Panc1 (cell line): ENCODE results near the gene LMAN1L. TPM values are rescaled to one million over a fixed set of nuclear protein-coding genes. Genes with fewer than 3 reads are reported as not detected.

Experiments
- ATAC-seq: fragments of 200-7000 bp; cut with Tn5 transposase; 2 replicates; pipeline ENCODE4 v1.9.1; 2020; ENCODE audit warnings: mild to moderate bottlenecking, moderate library complexity
- BruUV-seq: library from RNA; stranded (reverse); fragments of 400-500 nt; replicated peaks from 2 replicates; lab custom pipeline; 2021; lab: Mats Ljungman, UMichigan
- CTCF ChIA-PET: fragments of 300-600 bp; sonication (Branson Sonifier 250); formaldehyde crosslinking; loops from one replicate; lab custom pipeline; 2022; ENCODE audit warnings: antibody characterized with exemption; lab: Charles Lee
- POLR2A ChIA-PET: fragments of 300-600 bp; sonication (Branson Sonifier 250); formaldehyde crosslinking; loops from one replicate; lab custom pipeline; 2022; ENCODE audit warnings: antibody characterized with exemption; lab: Charles Lee
- DNase-seq: peaks from one replicate; pipeline ENCODE4 v3.0.0-alpha.2; 2010; ENCODE audit warnings: low read depth, low spot score
- H3K27ac ChIP-seq: 2 replicates; pipeline ENCODE4 v1.5.1; 2011; ENCODE audit warnings: mild to moderate bottlenecking, low read length, inconsistent platforms
- H3K27me3 ChIP-seq: fragments of 200-500 bp; sonication (Bioruptor generic); 2 replicates; pipeline ENCODE4 v1.6.0; 2014; ENCODE audit warnings: low read length, inconsistent platforms; ENCODE audit not compliant: control insufficient read depth, insufficient read depth
- H3K36me3 ChIP-seq: fragments of 200-500 bp; sonication (Bioruptor generic); 2 replicates; pipeline ENCODE4 v1.5.1; 2014; ENCODE audit warnings: inconsistent platforms, mild to moderate bottlenecking, low read length, moderate library complexity; ENCODE audit not compliant: control insufficient read depth, insufficient read depth
- H3K4me1 ChIP-seq: 2 replicates; pipeline ENCODE4 v1.5.1; 2011; ENCODE audit warnings: inconsistent platforms, mild to moderate bottlenecking, low read length, moderate library complexity; ENCODE audit not compliant: control insufficient read depth, insufficient read depth
- H3K4me3 ChIP-seq, 2 experiments: 2 replicates each; pipeline ENCODE4 v1.5.1; 2011 to 2012; ENCODE audit warnings: low read depth in 2 of 2, low read length in 2 of 2, mild to moderate bottlenecking in 2 of 2, inconsistent platforms in 1 of 2, moderate library complexity in 1 of 2
- H3K9me3 ChIP-seq: fragments of 200-500 bp; sonication (Bioruptor generic); 2 replicates; pipeline ENCODE4 v1.5.1; 2014; ENCODE audit warnings: low read depth, mild to moderate bottlenecking, inconsistent platforms, low read length, moderate library complexity; ENCODE audit not compliant: control insufficient read depth, insufficient read depth
- POLR2AphosphoS5 ChIP-seq: IDR thresholded peaks from 2 replicates; pipeline ENCODE4 v1.6.1; 2012; ENCODE audit warnings: mild to moderate bottlenecking, low read depth, low read length, moderate library complexity
- SIN3A ChIP-seq: IDR thresholded peaks from 2 replicates; pipeline ENCODE4 v1.6.1; 2012; ENCODE audit warnings: low read depth, mild to moderate bottlenecking, low read length, moderate library complexity, borderline replicate concordance; ENCODE audit not compliant: insufficient read depth
- TCF7L2 ChIP-seq: IDR thresholded peaks from 2 replicates; pipeline ENCODE4 v1.6.1; 2011; ENCODE audit warnings: mild to moderate bottlenecking, low read depth, low read length, inconsistent platforms
- in situ Hi-C: cut with HindIII; loops from 2 replicates; pipeline ENCODE4 v1.10.0; 2016; ENCODE audit warnings: low sequenced_read_pairs, low pct_unique_long_range_greater_than_20kb
- intact Hi-C: fragments of 100-400 bp; cut with micrococcal nuclease; formaldehyde crosslinking; loops from one replicate; pipeline ENCODE4 v1.10.0; 2022; ENCODE audit not compliant: unreplicated experiment
- total RNA-seq: library from RNA; stranded (reverse); gene quantifications from one replicate; pipeline ENCODE4 v1.2.1, GENCODE V29; 2021; ENCODE audit not compliant: unreplicated experiment
- TF ChIP-seq, protein P1 (sequence below): fragments of 450-650 bp; IDR thresholded peaks from 2 replicates; pipeline ENCODE4 v1.5.1; 2017; ENCODE audit warnings: mild to moderate bottlenecking
- TF ChIP-seq, protein P2 (sequence below), 2 experiments: IDR thresholded peaks; 2 replicates each; pipeline ENCODE4 v1.6.1; 2011 to 2012; ENCODE audit warnings: low read depth in 2 of 2, control low read depth in 1 of 2, low read length in 1 of 2, mild to moderate bottlenecking in 1 of 2, moderate library complexity in 1 of 2; ENCODE audit not compliant: insufficient read depth in 1 of 2

Gene LMAN1L
- total RNA-seq, 1 experiment from 2014 or later: not detected

DNA sequence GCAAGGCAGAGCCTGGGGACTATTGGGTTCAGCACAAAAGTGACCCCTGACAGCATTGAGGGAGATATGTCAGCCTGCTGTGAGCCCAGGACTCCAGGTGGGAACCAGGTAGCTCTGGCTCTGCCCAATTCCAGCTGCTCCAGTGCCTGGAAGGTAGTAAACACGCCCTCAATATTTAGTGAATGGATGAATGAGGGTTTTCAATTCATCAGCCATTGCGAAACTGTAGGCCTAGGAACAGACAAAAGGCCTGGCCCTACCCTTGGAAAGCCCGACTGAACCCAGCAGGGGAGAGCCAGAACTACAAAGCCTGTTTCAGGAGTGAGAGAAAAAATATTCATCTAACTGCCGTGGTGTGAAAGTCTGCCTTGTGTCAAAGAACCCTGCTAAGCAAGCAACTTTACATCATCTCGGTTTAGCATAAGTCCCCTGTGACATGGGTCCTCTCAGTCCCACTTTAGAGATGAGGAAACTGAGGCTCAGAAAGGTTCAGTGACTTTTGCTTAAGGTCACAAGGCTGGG lies 38.8 kb upstream of the LMAN1L start:
- Histone ChIP-seq H3K36me3 (no peaks in the 10 kb centered on the region), H3K9me3 (no peaks in the 10 kb centered on the region), H3K27ac (no peak overlapping the region), H3K27me3 (no peaks in the 10 kb centered on the region), H3K4me3 (no peak overlapping the region), H3K4me1 (peaks cover 9% of the 10 kb centered on the region)
- ChIA-PET CTCF (interaction anchor here (0.6 to 1.4 kb wide), 4 partner anchors 12 to 229 kb away, joined by 4 to 11 read pairs (median 6); no protein-coding TSS in a partner anchor), POLR2A (interaction anchor here (0.6 kb wide), 1 partner anchor 36 kb away, joined by 3 read pairs; no protein-coding TSS in a partner anchor)
- DNase-seq: no peak
- no peak for ATAC-seq
- intact Hi-C loops: loop anchor here (10.0 kb wide), 2 partner anchors 61 to 181 kb away; partner anchors contain the start of gene RPP25
- no TSS peak for BruUV-seq
- in situ Hi-C loops: loop anchor here (25.0 kb wide), 1 partner anchor 136 kb away; no protein-coding TSS in a partner anchor
- TF ChIP-seq POLR2AphosphoS5 (no peak), TCF7L2 (no peak), SIN3A (no peak)
- TF ChIP-seq, protein P1, sequence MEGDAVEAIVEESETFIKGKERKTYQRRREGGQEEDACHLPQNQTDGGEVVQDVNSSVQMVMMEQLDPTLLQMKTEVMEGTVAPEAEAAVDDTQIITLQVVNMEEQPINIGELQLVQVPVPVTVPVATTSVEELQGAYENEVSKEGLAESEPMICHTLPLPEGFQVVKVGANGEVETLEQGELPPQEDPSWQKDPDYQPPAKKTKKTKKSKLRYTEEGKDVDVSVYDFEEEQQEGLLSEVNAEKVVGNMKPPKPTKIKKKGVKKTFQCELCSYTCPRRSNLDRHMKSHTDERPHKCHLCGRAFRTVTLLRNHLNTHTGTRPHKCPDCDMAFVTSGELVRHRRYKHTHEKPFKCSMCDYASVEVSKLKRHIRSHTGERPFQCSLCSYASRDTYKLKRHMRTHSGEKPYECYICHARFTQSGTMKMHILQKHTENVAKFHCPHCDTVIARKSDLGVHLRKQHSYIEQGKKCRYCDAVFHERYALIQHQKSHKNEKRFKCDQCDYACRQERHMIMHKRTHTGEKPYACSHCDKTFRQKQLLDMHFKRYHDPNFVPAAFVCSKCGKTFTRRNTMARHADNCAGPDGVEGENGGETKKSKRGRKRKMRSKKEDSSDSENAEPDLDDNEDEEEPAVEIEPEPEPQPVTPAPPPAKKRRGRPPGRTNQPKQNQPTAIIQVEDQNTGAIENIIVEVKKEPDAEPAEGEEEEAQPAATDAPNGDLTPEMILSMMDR: no peak
- TF ChIP-seq, protein P2, sequence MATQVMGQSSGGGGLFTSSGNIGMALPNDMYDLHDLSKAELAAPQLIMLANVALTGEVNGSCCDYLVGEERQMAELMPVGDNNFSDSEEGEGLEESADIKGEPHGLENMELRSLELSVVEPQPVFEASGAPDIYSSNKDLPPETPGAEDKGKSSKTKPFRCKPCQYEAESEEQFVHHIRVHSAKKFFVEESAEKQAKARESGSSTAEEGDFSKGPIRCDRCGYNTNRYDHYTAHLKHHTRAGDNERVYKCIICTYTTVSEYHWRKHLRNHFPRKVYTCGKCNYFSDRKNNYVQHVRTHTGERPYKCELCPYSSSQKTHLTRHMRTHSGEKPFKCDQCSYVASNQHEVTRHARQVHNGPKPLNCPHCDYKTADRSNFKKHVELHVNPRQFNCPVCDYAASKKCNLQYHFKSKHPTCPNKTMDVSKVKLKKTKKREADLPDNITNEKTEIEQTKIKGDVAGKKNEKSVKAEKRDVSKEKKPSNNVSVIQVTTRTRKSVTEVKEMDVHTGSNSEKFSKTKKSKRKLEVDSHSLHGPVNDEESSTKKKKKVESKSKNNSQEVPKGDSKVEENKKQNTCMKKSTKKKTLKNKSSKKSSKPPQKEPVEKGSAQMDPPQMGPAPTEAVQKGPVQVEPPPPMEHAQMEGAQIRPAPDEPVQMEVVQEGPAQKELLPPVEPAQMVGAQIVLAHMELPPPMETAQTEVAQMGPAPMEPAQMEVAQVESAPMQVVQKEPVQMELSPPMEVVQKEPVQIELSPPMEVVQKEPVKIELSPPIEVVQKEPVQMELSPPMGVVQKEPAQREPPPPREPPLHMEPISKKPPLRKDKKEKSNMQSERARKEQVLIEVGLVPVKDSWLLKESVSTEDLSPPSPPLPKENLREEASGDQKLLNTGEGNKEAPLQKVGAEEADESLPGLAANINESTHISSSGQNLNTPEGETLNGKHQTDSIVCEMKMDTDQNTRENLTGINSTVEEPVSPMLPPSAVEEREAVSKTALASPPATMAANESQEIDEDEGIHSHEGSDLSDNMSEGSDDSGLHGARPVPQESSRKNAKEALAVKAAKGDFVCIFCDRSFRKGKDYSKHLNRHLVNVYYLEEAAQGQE (IDR thresholded peaks at IDR 0.05; ENCODE audit: insufficient read depth in 1 of 2, low read depth in 2 of 2, low read length in 1 of 2): no peak

DNA sequence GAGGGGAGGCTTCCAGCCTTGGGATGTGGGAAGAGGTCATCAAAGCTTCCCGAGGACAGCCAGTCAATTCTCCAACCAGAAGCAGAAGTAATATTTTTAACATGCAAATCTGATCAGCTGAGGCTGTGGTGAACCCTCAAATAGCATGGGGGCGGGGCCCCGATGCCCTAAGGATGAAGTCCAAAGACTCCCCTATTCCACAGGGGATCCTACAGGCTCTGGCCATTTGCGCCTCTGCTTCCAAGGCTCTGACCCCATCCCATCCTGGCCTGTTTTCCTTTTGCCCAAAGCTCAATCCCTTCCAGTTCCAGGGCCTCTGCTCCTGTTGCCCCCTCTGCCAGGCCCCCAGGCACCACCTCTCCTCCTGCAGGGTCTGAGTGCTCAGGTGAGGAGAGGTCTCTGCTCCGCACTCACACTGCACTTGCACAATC lies 37.5 kb upstream of the LMAN1L start:
- Histone ChIP-seq H3K27me3 (no peaks in the 10 kb centered on the region), H3K27ac (no peak overlapping the region), H3K4me1 (peaks cover 12% of the 10 kb centered on the region), H3K4me3 (no peak overlapping the region), H3K36me3 (no peaks in the 10 kb centered on the region), H3K9me3 (no peaks in the 10 kb centered on the region)
- CTCF ChIA-PET: no interaction called here
- BruUV-seq: no TSS peak
- intact Hi-C loops (loop anchor here (10.0 kb wide), 2 partner anchors 60 to 180 kb away; partner anchors contain the start of gene RPP25), in situ Hi-C loops (no loop called here)
- POLR2A ChIA-PET: no interaction called here
- no peak for DNase-seq
- ATAC-seq: no peak
- TF ChIP-seq, protein P1: no peak
- TF ChIP-seq, protein P2 (IDR thresholded peaks at IDR 0.05; ENCODE audit: insufficient read depth in 1 of 2, low read depth in 2 of 2, low read length in 1 of 2): no peak
- TF ChIP-seq TCF7L2 (no peak), SIN3A (no peak)
